Endothelial cell (in vitro differentiated cells): ENCODE data around the gene IL17RC. TPM values are rescaled to one million over a fixed set of nuclear protein-coding genes. Genes with fewer than 3 reads are reported as not detected.

Experiments used
- DNase-seq: peaks from one replicate; pipeline ENCODE4 v3.0.0; 2021; ENCODE audit warnings: low spot score
- H3K27ac Mint-ChIP-seq: one replicate; pipeline ENCODE4 v1.8.0; 2021; ENCODE audit warnings: mixed read lengths, inconsistent platforms; ENCODE audit not compliant: unreplicated experiment
- H3K27me3 Mint-ChIP-seq: one replicate; pipeline ENCODE4 v1.8.0; 2021; ENCODE audit warnings: mild to moderate bottlenecking, moderate library complexity, mixed read lengths, inconsistent platforms; ENCODE audit not compliant: unreplicated experiment
- H3K36me3 Mint-ChIP-seq: one replicate; pipeline ENCODE4 v1.8.0; 2021; ENCODE audit warnings: mild to moderate bottlenecking, low read depth, mixed read lengths, inconsistent platforms; ENCODE audit not compliant: unreplicated experiment
- H3K4me1 Mint-ChIP-seq: one replicate; pipeline ENCODE4 v1.8.0; 2021; ENCODE audit warnings: mild to moderate bottlenecking, mixed read lengths, inconsistent platforms; ENCODE audit not compliant: unreplicated experiment
- H3K4me3 Mint-ChIP-seq: one replicate; pipeline ENCODE4 v1.8.0; 2021; ENCODE audit warnings: mild to moderate bottlenecking, mixed read lengths, inconsistent platforms; ENCODE audit not compliant: unreplicated experiment
- H3K9me3 Mint-ChIP-seq: one replicate; pipeline ENCODE4 v1.8.0; 2021; ENCODE audit warnings: mixed read lengths, inconsistent platforms; ENCODE audit not compliant: unreplicated experiment
- total RNA-seq: library from RNA; stranded (reverse); fragmentation: NEBNext Ultra II Directional; extraction: Animal tissue kit (Norgen Biotek cat#: 25700); gene quantifications from one replicate; pipeline ENCODE4 v1.2.1, GENCODE V29; 2021; ENCODE audit not compliant: unreplicated experiment
- TF ChIP-seq, protein P1 (sequence below): fragments of 200-600 bp; sonication (generic); IDR thresholded peaks from one replicate; pipeline ENCODE4 v1.5.0; 2021; ENCODE audit warnings: antibody characterized with exemption; ENCODE audit not compliant: unreplicated experiment

IL17RC gene
- total RNA-seq, 1 donor from 2014 or later, result 17.5 TPM

DNA sequence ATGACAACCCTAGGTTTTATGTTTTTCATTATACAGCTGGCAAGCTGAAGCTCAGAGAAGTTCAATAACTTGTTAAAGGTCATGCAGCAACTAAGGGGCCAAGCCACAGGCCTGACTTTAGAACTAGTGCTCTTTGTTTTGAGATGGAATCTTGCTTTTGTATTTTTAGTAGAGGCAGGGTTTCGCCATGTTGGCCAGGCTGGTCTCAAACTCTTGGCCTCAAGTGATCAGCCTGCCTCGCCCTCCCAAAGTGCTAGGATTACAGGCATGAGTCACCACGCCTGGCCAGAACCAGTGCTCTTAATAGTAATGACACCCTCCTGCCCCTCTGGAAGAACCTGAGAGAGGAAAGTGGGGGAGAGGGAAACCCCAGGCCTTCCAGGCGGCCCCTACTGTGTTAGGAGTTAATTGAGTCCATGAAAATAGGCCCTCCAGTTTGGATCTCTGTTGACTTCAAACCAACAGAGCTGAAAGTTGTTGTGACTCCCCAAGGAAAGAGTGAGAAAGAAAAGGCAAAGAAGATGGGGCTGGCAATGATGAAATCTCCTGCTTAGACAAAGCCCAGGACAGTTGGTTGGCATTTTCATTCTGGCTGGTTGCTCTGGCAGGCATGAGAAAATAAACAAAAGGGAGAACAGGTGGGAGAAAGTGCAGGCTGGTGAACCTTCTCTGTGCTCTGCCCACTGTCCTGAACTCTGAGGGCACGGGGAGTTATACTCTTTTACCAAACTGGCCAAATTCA lies 38.9 kb downstream of the IL17RC start:
- DNase-seq, result no peak
- H3K4me3 Mint-ChIP-seq, result no peak overlapping the region
- H3K27me3 Mint-ChIP-seq, result peaks cover 6% of the 10 kb centered on the region
- H3K36me3 Mint-ChIP-seq, result no peaks in the 10 kb centered on the region
- H3K9me3 Mint-ChIP-seq, result no peaks in the 10 kb centered on the region
- peaks cover 5% of the 10 kb centered on the region for H3K4me1 Mint-ChIP-seq
- TF ChIP-seq, protein P1, sequence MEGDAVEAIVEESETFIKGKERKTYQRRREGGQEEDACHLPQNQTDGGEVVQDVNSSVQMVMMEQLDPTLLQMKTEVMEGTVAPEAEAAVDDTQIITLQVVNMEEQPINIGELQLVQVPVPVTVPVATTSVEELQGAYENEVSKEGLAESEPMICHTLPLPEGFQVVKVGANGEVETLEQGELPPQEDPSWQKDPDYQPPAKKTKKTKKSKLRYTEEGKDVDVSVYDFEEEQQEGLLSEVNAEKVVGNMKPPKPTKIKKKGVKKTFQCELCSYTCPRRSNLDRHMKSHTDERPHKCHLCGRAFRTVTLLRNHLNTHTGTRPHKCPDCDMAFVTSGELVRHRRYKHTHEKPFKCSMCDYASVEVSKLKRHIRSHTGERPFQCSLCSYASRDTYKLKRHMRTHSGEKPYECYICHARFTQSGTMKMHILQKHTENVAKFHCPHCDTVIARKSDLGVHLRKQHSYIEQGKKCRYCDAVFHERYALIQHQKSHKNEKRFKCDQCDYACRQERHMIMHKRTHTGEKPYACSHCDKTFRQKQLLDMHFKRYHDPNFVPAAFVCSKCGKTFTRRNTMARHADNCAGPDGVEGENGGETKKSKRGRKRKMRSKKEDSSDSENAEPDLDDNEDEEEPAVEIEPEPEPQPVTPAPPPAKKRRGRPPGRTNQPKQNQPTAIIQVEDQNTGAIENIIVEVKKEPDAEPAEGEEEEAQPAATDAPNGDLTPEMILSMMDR, result no peak
- no peak overlapping the region for H3K27ac Mint-ChIP-seq

DNA sequence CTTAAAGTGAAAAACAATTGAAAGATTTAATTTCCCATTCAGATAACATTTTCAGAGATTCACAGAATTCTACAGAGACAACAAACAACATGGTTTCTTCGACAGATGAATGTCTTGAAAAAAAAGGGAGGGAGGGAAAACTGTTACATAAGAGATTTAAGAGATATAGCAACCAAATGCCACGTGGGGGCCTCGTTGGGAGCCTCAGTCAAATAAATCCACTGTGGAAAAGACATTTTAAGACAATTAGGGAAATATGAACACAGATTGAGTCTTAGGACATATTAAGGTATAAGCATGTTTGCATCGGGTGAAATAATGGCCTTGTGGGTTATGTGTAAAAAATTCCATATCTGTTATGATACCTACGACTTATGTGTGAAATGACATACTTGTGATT lies 40.3 kb downstream of the IL17RC start:
- H3K36me3 Mint-ChIP-seq, result no peaks in the 10 kb centered on the region
- TF ChIP-seq, protein P1, result no peak
- H3K9me3 Mint-ChIP-seq, result no peaks in the 10 kb centered on the region
- H3K27ac Mint-ChIP-seq, result no peak overlapping the region
- H3K4me1 Mint-ChIP-seq, result peaks cover 5% of the 10 kb centered on the region
- H3K4me3 Mint-ChIP-seq, result no peak overlapping the region
- H3K27me3 Mint-ChIP-seq, result peaks cover 6% of the 10 kb centered on the region
- no peak for DNase-seq

DNA sequence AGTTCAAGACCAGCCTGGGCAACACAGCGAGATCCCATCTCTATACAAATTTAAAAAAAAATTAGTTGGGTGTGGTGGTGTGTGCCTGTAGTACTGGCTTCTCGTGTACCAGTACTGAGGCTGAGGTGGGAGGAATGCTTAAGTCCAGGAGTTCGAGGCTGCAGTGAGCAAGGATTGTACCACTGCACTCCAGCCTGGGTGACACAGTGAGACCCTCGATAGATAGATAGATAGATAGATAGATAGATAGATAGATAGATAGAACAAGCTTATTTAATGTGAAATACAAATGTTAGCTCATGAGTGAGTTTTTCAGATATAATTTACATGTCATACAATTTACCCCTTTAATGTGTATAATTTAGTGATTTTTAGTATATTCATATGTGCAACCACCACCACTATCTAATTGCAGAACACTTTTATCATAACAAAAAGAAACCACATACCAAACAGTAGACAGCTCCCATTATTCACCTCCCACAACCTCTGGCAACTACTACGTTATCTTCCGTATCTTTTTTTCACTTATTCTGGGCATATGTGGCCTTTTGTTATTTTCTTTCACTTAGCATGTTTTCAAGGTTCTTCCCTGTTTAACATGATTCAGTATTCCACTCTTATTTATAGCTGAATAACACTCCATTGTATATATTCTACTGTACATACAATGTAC lies 48.4 kb downstream of the IL17RC start:
- no peak overlapping the region for H3K27ac Mint-ChIP-seq
- no peaks in the 10 kb centered on the region for H3K9me3 Mint-ChIP-seq
- TF ChIP-seq, protein P1, result no peak
- no peaks in the 10 kb centered on the region for H3K27me3 Mint-ChIP-seq
- H3K4me1 Mint-ChIP-seq, result no peaks in the 10 kb centered on the region
- DNase-seq, result no peak
- peaks cover 19% of the 10 kb centered on the region for H3K36me3 Mint-ChIP-seq
- H3K4me3 Mint-ChIP-seq, result no peak overlapping the region

DNA sequence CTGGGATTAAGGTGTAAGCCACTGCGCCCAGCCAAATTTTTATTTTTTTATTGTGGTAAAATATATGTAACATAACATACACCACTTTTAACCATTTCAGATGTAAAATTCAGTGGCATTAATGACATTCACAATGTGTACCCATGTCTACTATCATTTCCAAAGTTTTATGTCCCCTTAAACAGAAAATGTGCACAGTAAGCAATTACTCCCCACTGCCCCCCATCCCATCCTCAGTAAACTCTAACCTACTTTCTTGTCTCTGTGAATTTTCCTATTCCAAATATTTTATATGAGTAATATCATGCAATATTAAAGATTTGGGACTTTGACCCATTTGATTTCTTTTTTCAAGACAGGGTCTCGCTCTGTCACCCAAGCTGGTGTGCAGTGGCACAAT lies 49.9 kb downstream of the IL17RC start:
- DNase-seq, result no peak
- Mint-ChIP-seq H3K4me1 (no peaks in the 10 kb centered on the region), H3K36me3 (peaks cover 22% of the 10 kb centered on the region), H3K27me3 (no peaks in the 10 kb centered on the region), H3K4me3 (no peak overlapping the region), H3K27ac (no peak overlapping the region), H3K9me3 (no peaks in the 10 kb centered on the region)
- TF ChIP-seq, protein P1, result no peak

DNA sequence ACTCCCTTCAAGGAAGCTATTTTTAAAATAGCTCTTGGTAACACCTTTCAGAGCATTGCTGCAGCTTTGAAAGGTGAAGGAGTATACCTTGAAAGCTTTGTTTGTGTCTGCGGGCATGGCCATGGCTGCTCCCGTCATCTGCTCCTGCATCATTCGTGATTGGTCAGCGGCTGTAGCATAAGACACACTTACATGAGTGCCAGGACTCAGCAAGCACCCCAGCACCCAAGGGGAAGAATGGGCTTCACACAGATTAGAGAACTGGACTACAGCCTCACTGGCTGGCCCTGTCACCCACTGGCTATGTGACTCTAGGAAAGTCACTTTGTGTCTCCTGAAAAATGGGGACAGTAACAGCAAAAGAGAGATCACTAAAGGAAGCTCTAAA lies 52.7 kb downstream of the IL17RC start:
- Mint-ChIP-seq H3K9me3 (no peaks in the 10 kb centered on the region), H3K4me1 (no peaks in the 10 kb centered on the region), H3K27me3 (no peaks in the 10 kb centered on the region), H3K36me3 (peaks cover 22% of the 10 kb centered on the region), H3K4me3 (peak overlapping the region; percentile 59), H3K27ac (no peak overlapping the region)
- DNase-seq, result no peak
- TF ChIP-seq, protein P1, result no peak
